Activated CD4-positive, alpha-beta memory T cell treated with anti-CD3 and anti-CD28 coated beads, Interleukin-2, amount 10 ng/mL, durations not matched to agents 7 days and 5 days (primary cell): ENCODE measurements around the gene ZBTB18. TPM values are rescaled to one million over a fixed set of nuclear protein-coding genes. Genes with fewer than 3 reads are reported as not detected.
A peak's percentile ranks its signal among the peaks of the same experiment; 100 is the strongest.

Experiments used
- CTCF ChIA-PET: fragments of 350-600 bp; sonication (Branson Sonifier 250); formaldehyde crosslinking; loops from one replicate; lab custom pipeline; 2021; ENCODE audit warnings: antibody characterized with exemption, inconsistent platforms; lab: Charles Lee
- POLR2A ChIA-PET: fragments of 350-600 bp; sonication (Branson Sonifier 250); formaldehyde crosslinking; loops from one replicate; lab custom pipeline; 2021; ENCODE audit warnings: antibody characterized with exemption; lab: Charles Lee
- DNase-seq: peaks from one replicate; pipeline ENCODE4 v3.0.0-alpha.2; 2020
- H3K27ac Mint-ChIP-seq: one replicate; pipeline ENCODE4 v1.8.0; 2021; ENCODE audit warnings: mild to moderate bottlenecking, mixed read lengths
- H3K27me3 Mint-ChIP-seq: one replicate; pipeline ENCODE4 v1.8.0; 2021; ENCODE audit warnings: mixed read lengths
- H3K36me3 Mint-ChIP-seq: one replicate; pipeline ENCODE4 v1.8.0; 2021; ENCODE audit warnings: low read depth, mixed read lengths
- H3K4me1 Mint-ChIP-seq: one replicate; pipeline ENCODE4 v1.8.0; 2021; ENCODE audit warnings: mixed read lengths
- H3K4me3 Mint-ChIP-seq: one replicate; pipeline ENCODE4 v1.8.0; 2021; ENCODE audit warnings: mild to moderate bottlenecking, mixed read lengths
- H3K9me3 Mint-ChIP-seq: one replicate; pipeline ENCODE4 v1.8.0; 2021; ENCODE audit warnings: mixed read lengths
- total RNA-seq, 2 experiments: library from RNA; stranded (reverse); gene quantifications; one replicate each; pipeline ENCODE4 v1.2.3, GENCODE V29; 2021

ZBTB18 gene
- total RNA-seq, 2 experiments from 2014 or later, result 9.6 to 10.2 TPM

GRCh38 chr1:244046907-244047611, 4.0 kb upstream of the ZBTB18 start:
- ChIA-PET POLR2A (interaction anchor here (0.9 to 3.1 kb wide), 14 partner anchors 13 to 792 kb away, joined by 3 to 20 read pairs (median 4); partner anchors contain the start of genes CEP170 and SDCCAG8), CTCF (interaction anchor here (1.1 to 1.2 kb wide), 2 partner anchors 28 to 253 kb away, joined by 3 to 4 read pairs; no protein-coding TSS in a partner anchor)
- H3K9me3 Mint-ChIP-seq, result no peaks in the 10 kb centered on the region
- no peak for DNase-seq
- H3K36me3 Mint-ChIP-seq, result peaks cover 6% of the 10 kb centered on the region
- H3K4me1 Mint-ChIP-seq, result peaks cover 32% of the 10 kb centered on the region
- peak overlapping the region; percentile 94 for H3K27ac Mint-ChIP-seq
- peak overlapping the region; percentile 95 for H3K4me3 Mint-ChIP-seq
- H3K27me3 Mint-ChIP-seq, result peaks cover 32% of the 10 kb centered on the region

GRCh38 chr1:244047621-244048255, 3.3 kb upstream of the ZBTB18 start:
- Mint-ChIP-seq H3K4me3 (peak overlapping the region; percentile 95), H3K27me3 (peaks cover 31% of the 10 kb centered on the region), H3K36me3 (peaks cover 6% of the 10 kb centered on the region), H3K27ac (peak overlapping the region; percentile 94), H3K4me1 (peaks cover 32% of the 10 kb centered on the region), H3K9me3 (no peaks in the 10 kb centered on the region)
- no peak for DNase-seq
- ChIA-PET POLR2A (interaction anchor here (0.8 to 3.1 kb wide), 20 partner anchors 10 to 792 kb away, joined by 3 to 20 read pairs (median 4); partner anchors contain the start of genes AKT3, CEP170 and SDCCAG8), CTCF (interaction anchor here (1.1 to 1.2 kb wide), 2 partner anchors 27 to 252 kb away, joined by 3 to 4 read pairs; no protein-coding TSS in a partner anchor)

- ChIA-PET POLR2A (interaction anchor here (0.8 to 3.1 kb wide), 19 partner anchors 10 to 793 kb away, joined by 3 to 20 read pairs (median 4); partner anchors contain the start of genes AKT3, CEP170 and SDCCAG8), CTCF (interaction anchor here (1.1 to 1.2 kb wide), 2 partner anchors 26 to 251 kb away, joined by 3 to 4 read pairs; no protein-coding TSS in a partner anchor)
- Mint-ChIP-seq H3K27me3 (peaks cover 31% of the 10 kb centered on the region), H3K4me3 (peak overlapping the region; percentile 95), H3K9me3 (no peaks in the 10 kb centered on the region), H3K27ac (peak overlapping the region; percentile 94), H3K36me3 (peaks cover 6% of the 10 kb centered on the region), H3K4me1 (peaks cover 32% of the 10 kb centered on the region)
- peak; percentile 98 for DNase-seq
These were observed 2.6 kb upstream of the ZBTB18 start for GRCh38 chr1:244048256-244049161.

GRCh38 chr1:244049162-244050013, 1.7 kb upstream of the ZBTB18 start:
- DNase-seq, result peak; percentile 37
- H3K4me1 Mint-ChIP-seq, result peaks cover 32% of the 10 kb centered on the region
- H3K36me3 Mint-ChIP-seq, result peaks cover 6% of the 10 kb centered on the region
- H3K4me3 Mint-ChIP-seq, result peak overlapping the region; percentile 88
- no peaks in the 10 kb centered on the region for H3K9me3 Mint-ChIP-seq
- ChIA-PET POLR2A (interaction anchor here (1.2 to 3.1 kb wide), 5 partner anchors 11 to 250 kb away, joined by 4 to 20 read pairs (median 7); no protein-coding TSS in a partner anchor), CTCF (no interaction called here)
- peaks cover 31% of the 10 kb centered on the region for H3K27me3 Mint-ChIP-seq
- H3K27ac Mint-ChIP-seq, result peak overlapping the region; percentile 77

- Mint-ChIP-seq H3K36me3 (peaks cover 6% of the 10 kb centered on the region), H3K9me3 (no peaks in the 10 kb centered on the region), H3K4me3 (peak overlapping the region; percentile 88), H3K27me3 (peaks cover 26% of the 10 kb centered on the region), H3K27ac (peak overlapping the region; percentile 77), H3K4me1 (peaks cover 32% of the 10 kb centered on the region)
- POLR2A ChIA-PET, result interaction anchor here (0.6 kb wide), 1 partner anchor 708 kb away, joined by 3 read pairs; no protein-coding TSS in a partner anchor
- CTCF ChIA-PET, result no interaction called here
- no peak for DNase-seq
These were observed 859 bp upstream of the ZBTB18 start for GRCh38 chr1:244050014-244050834.

GRCh38 chr1:244052016-244052727, 1.1 kb downstream of the ZBTB18 start:
- CTCF ChIA-PET, result no interaction called here

GRCh38 chr1:244052728-244053312, 1.7 kb downstream of the ZBTB18 start:
- no peak overlapping the region for H3K27ac Mint-ChIP-seq
- H3K4me3 Mint-ChIP-seq, result no peak overlapping the region
- H3K27me3 Mint-ChIP-seq, result peaks cover 21% of the 10 kb centered on the region
- H3K36me3 Mint-ChIP-seq, result peaks cover 8% of the 10 kb centered on the region
- POLR2A ChIA-PET, result no interaction called here
- CTCF ChIA-PET, result no interaction called here
- H3K9me3 Mint-ChIP-seq, result no peaks in the 10 kb centered on the region
- DNase-seq, result no peak
- peaks cover 20% of the 10 kb centered on the region for H3K4me1 Mint-ChIP-seq

More at GRCh38 chr1:244052016-244052727, 1.1 kb downstream of the ZBTB18 start:
- H3K9me3 Mint-ChIP-seq, result no peaks in the 10 kb centered on the region
- H3K27me3 Mint-ChIP-seq, result peaks cover 21% of the 10 kb centered on the region
- DNase-seq, result no peak
- H3K4me1 Mint-ChIP-seq, result peaks cover 23% of the 10 kb centered on the region
- H3K4me3 Mint-ChIP-seq, result no peak overlapping the region
- peaks cover 8% of the 10 kb centered on the region for H3K36me3 Mint-ChIP-seq
- H3K27ac Mint-ChIP-seq, result no peak overlapping the region
- POLR2A ChIA-PET, result no interaction called here

GRCh38 chr1:244053831-244054230, 2.7 kb downstream of the ZBTB18 start:
- Mint-ChIP-seq H3K9me3 (no peaks in the 10 kb centered on the region), H3K36me3 (peaks cover 8% of the 10 kb centered on the region), H3K27me3 (peaks cover 21% of the 10 kb centered on the region), H3K4me1 (peaks cover 20% of the 10 kb centered on the region), H3K27ac (no peak overlapping the region), H3K4me3 (no peak overlapping the region)
- POLR2A ChIA-PET, result no interaction called here
- CTCF ChIA-PET, result no interaction called here
- no peak for DNase-seq

- Mint-ChIP-seq H3K36me3 (peaks cover 8% of the 10 kb centered on the region), H3K27me3 (peaks cover 21% of the 10 kb centered on the region), H3K4me3 (no peak overlapping the region), H3K27ac (no peak overlapping the region), H3K4me1 (peaks cover 20% of the 10 kb centered on the region), H3K9me3 (no peaks in the 10 kb centered on the region)
- no peak for DNase-seq
- ChIA-PET CTCF (no interaction called here), POLR2A (interaction anchor here (1.8 kb wide), 1 partner anchor 11 kb away, joined by 4 read pairs; no protein-coding TSS in a partner anchor)
These were observed 3.3 kb downstream of the ZBTB18 start for GRCh38 chr1:244054247-244054923.

GRCh38 chr1:244054924-244055263, 3.8 kb downstream of the ZBTB18 start:
- no peak overlapping the region for H3K4me3 Mint-ChIP-seq
- no peak overlapping the region for H3K27ac Mint-ChIP-seq
- POLR2A ChIA-PET, result interaction anchor here (1.8 kb wide), 1 partner anchor 10 kb away, joined by 4 read pairs; no protein-coding TSS in a partner anchor
- no peak for DNase-seq
- H3K27me3 Mint-ChIP-seq, result peaks cover 17% of the 10 kb centered on the region
- peaks cover 15% of the 10 kb centered on the region for H3K4me1 Mint-ChIP-seq
- H3K36me3 Mint-ChIP-seq, result peaks cover 3% of the 10 kb centered on the region
- CTCF ChIA-PET, result no interaction called here
- H3K9me3 Mint-ChIP-seq, result no peaks in the 10 kb centered on the region
